Activated CD8-positive, alpha-beta memory T cell treated with anti-CD3 and anti-CD28 coated beads, Interleukin-2, amount 10 ng/mL, durations not matched to agents 7 days and 5 days (primary cell): ENCODE measurements around the gene NEDD1. TPM values are rescaled to one million over a fixed set of nuclear protein-coding genes. Genes with fewer than 3 reads are reported as not detected.

Experiments
- ATAC-seq: fragments of 150-1000 bp; cut with Tn5 transposase; one replicate; pipeline ENCODE4 v1.10.0; 2021; ENCODE audit warnings: moderate library complexity
- CTCF ChIA-PET: fragments of 350-600 bp; sonication (Branson Sonifier 250); formaldehyde crosslinking; loops from one replicate; lab custom pipeline; 2021; ENCODE audit warnings: antibody characterized with exemption; lab: Charles Lee
- DNase-seq: peaks from one replicate; pipeline ENCODE4 v3.0.0-alpha.2; 2020
- H3K27ac Mint-ChIP-seq: one replicate; pipeline ENCODE4 v1.8.0; 2021; ENCODE audit warnings: mild to moderate bottlenecking, mixed read lengths
- H3K27me3 Mint-ChIP-seq: one replicate; pipeline ENCODE4 v1.8.0; 2021; ENCODE audit warnings: mixed read lengths
- H3K36me3 Mint-ChIP-seq: one replicate; pipeline ENCODE4 v1.8.0; 2021; ENCODE audit warnings: mild to moderate bottlenecking, mixed read lengths
- H3K4me1 Mint-ChIP-seq: one replicate; pipeline ENCODE4 v1.8.0; 2021; ENCODE audit warnings: mixed read lengths
- H3K4me3 Mint-ChIP-seq: one replicate; pipeline ENCODE4 v1.8.0; 2021; ENCODE audit warnings: mild to moderate bottlenecking, moderate library complexity, mixed read lengths
- H3K9me3 Mint-ChIP-seq: one replicate; pipeline ENCODE4 v1.8.0; 2022; ENCODE audit warnings: low read depth, mixed read lengths
- total RNA-seq, 2 experiments: library from RNA; stranded (reverse); gene quantifications; one replicate each; pipeline ENCODE4 v1.2.3, GENCODE V29; 2021

Gene NEDD1
- total RNA-seq, 2 experiments from 2014 or later = 43.9 to 44.5 TPM

DNA sequence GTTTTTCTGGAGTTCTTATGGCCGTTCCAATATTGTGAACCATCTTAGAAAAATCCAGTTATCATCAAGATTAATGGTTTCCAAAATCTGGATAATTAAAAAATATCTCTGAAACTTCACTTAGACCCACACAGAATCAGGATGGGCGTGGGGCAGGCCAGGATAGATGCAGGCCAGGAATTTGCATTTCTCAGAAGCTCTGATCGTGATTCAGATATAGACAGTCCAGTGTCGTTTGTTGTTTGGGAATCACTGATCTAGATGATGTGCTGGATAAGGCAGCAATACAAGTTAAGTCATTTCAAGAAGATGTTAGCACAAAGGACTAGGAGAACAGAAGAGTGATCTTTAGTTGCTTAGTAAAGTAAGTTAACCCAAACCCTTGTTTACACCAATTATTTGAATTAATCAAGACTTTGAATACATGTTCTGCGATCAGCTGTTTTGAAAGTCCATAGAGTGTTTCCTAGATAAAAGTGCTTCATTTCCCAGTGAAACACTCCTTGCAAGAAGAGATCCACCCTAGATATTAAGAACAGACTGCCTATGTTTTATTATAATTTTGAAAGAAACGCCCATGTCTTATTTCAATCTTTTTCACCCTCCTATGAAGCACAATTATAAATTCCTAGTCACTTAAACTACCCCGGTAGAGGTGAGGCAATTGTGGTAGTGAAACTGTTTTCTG, 90.9 kb downstream of the NEDD1 start:
- no peaks in the 10 kb centered on the region for H3K4me1 Mint-ChIP-seq
- H3K27me3 Mint-ChIP-seq = peaks cover 28% of the 10 kb centered on the region
- H3K9me3 Mint-ChIP-seq = no peaks in the 10 kb centered on the region
- CTCF ChIA-PET = no interaction called here
- no peak for DNase-seq
- ATAC-seq = no peak
- H3K27ac Mint-ChIP-seq = no peak overlapping the region
- no peak overlapping the region for H3K4me3 Mint-ChIP-seq
- H3K36me3 Mint-ChIP-seq = no peaks in the 10 kb centered on the region

DNA sequence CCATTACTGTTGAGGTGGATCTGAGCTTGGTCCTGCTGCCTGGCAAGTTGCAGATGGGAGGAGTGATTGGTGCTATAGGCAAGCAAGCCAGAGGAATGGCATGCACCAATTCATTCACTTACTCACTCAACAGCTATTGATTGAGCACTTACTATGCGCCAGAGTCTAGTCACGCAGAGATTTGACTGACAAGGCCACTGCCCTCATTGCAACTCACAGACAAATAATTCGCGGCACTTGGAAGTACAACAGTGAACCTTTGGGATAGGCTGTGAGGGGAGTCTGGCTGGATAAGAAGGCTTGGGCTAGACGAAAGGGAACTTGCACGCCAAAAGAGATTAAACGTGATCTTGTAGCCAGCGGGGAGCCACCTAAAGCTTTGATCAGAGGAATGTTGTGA, 96.2 kb downstream of the NEDD1 start:
- Mint-ChIP-seq H3K27me3 (peaks cover 20% of the 10 kb centered on the region), H3K36me3 (no peaks in the 10 kb centered on the region), H3K27ac (no peak overlapping the region), H3K9me3 (no peaks in the 10 kb centered on the region), H3K4me3 (no peak overlapping the region), H3K4me1 (no peaks in the 10 kb centered on the region)
- ATAC-seq (no peak), DNase-seq (no peak)
- CTCF ChIA-PET = no interaction called here
